HUES64 (cell line): ENCODE results near the gene GALNT10.

Experiments used
- H3K27ac ChIP-seq: 2 replicates; pipeline ENCODE4 v1.7.0; 2013; ENCODE audit warnings: low read depth, low read length, inconsistent platforms
- H3K27me3 ChIP-seq: 2 replicates; pipeline ENCODE4 v1.6.1; 2013; ENCODE audit warnings: mild to moderate bottlenecking, low read length; ENCODE audit not compliant: insufficient read depth
- H3K36me3 ChIP-seq: 2 replicates; pipeline ENCODE4 v1.6.1; 2013; ENCODE audit warnings: mild to moderate bottlenecking, low read length; ENCODE audit not compliant: insufficient read depth
- H3K4me1 ChIP-seq: 2 replicates; pipeline ENCODE4 v1.6.1; 2013; ENCODE audit warnings: mild to moderate bottlenecking, low read length, moderate library complexity; ENCODE audit not compliant: insufficient read depth
- H3K4me3 ChIP-seq: 2 replicates; pipeline ENCODE4 v1.5.1; 2013; ENCODE audit warnings: mild to moderate bottlenecking, low read length, moderate library complexity
- H3K9ac ChIP-seq: 2 replicates; pipeline ENCODE4 v1.6.1; 2013; ENCODE audit warnings: mild to moderate bottlenecking, low read depth, low read length
- H3K9me3 ChIP-seq: 2 replicates; pipeline ENCODE4 v1.6.1; 2013; ENCODE audit warnings: low read depth, low read length; ENCODE audit not compliant: insufficient read depth
- WGBS: fragments of 150-250, 120-280 bp; methylation state at CpG from one replicate; pipeline ENCODE4 v1.1.7; 2013; ENCODE audit warnings: missing lambda C conversion rate; 5-methylcytosine and 5-hydroxymethylcytosine counted together

The GALNT10 gene

DNA sequence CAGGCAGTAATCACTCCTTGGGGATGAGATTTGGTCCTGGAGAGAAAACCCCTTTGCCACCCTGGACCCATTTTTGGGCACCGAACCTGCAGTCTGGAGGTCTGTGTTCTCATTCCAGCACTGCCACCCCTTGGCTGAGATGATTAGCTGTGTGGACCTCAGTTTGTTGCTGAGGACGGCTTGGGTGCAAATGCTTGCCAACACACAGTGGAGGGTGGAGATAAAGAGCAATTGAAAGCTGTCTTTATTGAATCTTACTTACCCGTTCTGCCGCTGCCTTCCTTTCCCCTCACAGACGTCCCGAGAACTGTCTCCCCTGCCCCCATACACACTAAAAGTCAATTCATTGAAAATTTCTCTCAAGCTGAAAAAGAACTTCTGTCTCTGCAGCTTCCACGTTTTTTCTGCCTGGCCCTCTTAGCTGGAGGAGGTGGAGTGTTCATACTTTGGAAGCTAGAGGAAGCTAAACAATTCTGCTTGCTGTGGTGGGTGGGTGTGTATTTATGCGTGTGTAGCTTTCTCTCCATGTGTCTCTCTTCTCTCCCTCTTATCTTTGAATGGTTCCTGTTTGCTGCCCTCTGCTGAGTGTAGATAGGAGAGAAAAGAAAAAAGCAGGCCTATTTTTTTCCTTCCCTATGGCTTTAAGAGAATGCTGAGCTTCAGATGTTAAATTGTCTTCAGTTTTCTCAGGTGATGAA, 6.6 kb downstream of the GALNT10 start:
- peaks cover 2% of the 10 kb centered on the region for H3K27me3 ChIP-seq
- WGBS = 51% methylated on average over 8 of the region's 8 CpGs
- H3K9ac ChIP-seq = no peak overlapping the region
- H3K27ac ChIP-seq = no peak overlapping the region
- H3K9me3 ChIP-seq = no peaks in the 10 kb centered on the region
- no peaks in the 10 kb centered on the region for H3K36me3 ChIP-seq
- H3K4me1 ChIP-seq = peaks cover 36% of the 10 kb centered on the region
- no peak overlapping the region for H3K4me3 ChIP-seq

- 90% methylated on average over 8 of the region's 8 CpGs for WGBS
- no peak overlapping the region for H3K9ac ChIP-seq
- H3K9me3 ChIP-seq = no peaks in the 10 kb centered on the region
- H3K27me3 ChIP-seq = no peaks in the 10 kb centered on the region
- no peak overlapping the region for H3K27ac ChIP-seq
- no peak overlapping the region for H3K4me3 ChIP-seq
- no peaks in the 10 kb centered on the region for H3K36me3 ChIP-seq
- H3K4me1 ChIP-seq = peaks cover 42% of the 10 kb centered on the region
These were observed 7.4 kb downstream of the GALNT10 start for GRCh38 chr5:154197801-154198491.

GRCh38 chr5:154198611-154199230, 8.2 kb downstream of the GALNT10 start:
- no peak overlapping the region for H3K27ac ChIP-seq
- H3K27me3 ChIP-seq = no peaks in the 10 kb centered on the region
- H3K4me1 ChIP-seq = peaks cover 38% of the 10 kb centered on the region
- H3K9ac ChIP-seq = no peak overlapping the region
- no peaks in the 10 kb centered on the region for H3K36me3 ChIP-seq
- 69% methylated on average over 4 of the region's 4 CpGs for WGBS
- no peaks in the 10 kb centered on the region for H3K9me3 ChIP-seq
- no peak overlapping the region for H3K4me3 ChIP-seq

DNA sequence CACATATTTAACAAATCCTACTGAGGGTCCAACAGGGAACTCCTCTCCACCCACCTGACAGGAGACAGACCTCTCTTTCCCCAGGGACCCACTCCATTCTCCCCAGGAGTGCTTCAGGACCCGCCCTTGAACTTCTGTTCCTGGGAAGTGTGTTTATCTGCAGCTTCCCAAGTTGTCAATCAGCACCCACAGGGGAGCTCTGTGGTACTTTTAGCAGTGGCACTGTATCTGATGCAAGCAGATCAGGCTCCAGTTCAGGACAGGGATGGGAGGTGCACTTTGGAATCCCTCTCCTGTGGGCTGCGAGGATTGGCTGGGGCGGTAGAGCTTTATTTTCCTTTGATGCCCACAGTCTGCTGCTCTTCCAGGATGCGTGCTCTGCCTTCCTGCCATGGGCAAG, 8.7 kb downstream of the GALNT10 start:
- Histone ChIP-seq H3K9ac (no peak overlapping the region), H3K4me1 (peaks cover 33% of the 10 kb centered on the region), H3K4me3 (no peak overlapping the region), H3K9me3 (no peaks in the 10 kb centered on the region), H3K27ac (no peak overlapping the region), H3K27me3 (no peaks in the 10 kb centered on the region), H3K36me3 (no peaks in the 10 kb centered on the region)
- 93% methylated on average over 4 of the region's 4 CpGs for WGBS

DNA sequence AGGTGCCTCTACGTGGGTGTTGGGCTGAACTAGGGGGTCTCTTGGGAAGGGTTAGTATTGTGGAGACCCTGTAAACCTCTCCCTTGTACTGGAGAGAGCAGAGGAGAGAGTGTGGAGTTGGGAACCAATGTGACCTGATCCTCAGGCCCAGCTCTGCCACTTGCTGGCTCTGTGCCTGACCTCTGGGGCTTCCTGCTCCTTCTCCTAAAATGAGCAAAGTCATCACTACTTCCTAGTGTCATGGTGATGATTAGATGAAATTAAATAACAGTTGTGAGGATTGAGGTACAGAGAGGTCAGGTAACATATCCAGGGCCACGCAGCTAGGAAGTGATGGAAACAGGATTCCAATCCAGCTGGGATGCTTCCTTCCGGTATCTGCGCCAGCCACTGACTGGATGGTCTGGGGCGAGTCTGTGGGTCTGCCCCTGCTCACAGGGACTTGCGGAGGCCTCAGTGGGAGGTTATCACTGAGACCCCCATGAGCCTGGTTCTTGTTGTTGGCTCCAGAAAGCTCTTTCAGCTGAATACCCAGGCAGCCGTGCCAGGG, 9.2 kb downstream of the GALNT10 start:
- WGBS = 94% methylated on average over 7 of the region's 7 CpGs
- Histone ChIP-seq H3K9ac (no peak overlapping the region), H3K4me3 (no peak overlapping the region), H3K4me1 (peaks cover 29% of the 10 kb centered on the region), H3K27ac (no peak overlapping the region), H3K27me3 (no peaks in the 10 kb centered on the region), H3K36me3 (no peaks in the 10 kb centered on the region), H3K9me3 (no peaks in the 10 kb centered on the region)

DNA sequence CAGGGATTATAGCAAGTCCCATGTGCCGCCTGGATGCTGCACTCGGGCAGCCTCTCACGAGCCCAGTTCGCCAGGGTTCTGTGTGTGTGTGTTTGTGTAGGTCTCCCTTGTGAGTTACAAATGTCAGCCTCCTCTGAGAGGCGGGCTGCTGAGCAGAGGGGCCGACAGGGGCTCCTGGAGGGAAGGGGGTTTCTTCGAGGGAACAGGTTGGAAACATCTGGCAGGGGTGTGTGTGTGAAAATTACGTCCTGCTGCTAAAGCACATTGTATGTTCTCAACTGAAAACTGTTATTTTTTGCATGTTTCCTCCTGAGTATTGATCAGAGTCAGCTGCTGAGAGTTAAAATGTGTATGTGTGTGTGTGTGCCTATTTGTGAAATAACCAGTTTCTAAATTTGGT, 9.7 kb downstream of the GALNT10 start:
- Histone ChIP-seq H3K4me3 (no peak overlapping the region), H3K36me3 (no peaks in the 10 kb centered on the region), H3K9ac (no peak overlapping the region), H3K27me3 (no peaks in the 10 kb centered on the region), H3K4me1 (peaks cover 25% of the 10 kb centered on the region), H3K9me3 (no peaks in the 10 kb centered on the region), H3K27ac (no peak overlapping the region)
- WGBS = 87% methylated on average over 8 of the region's 8 CpGs

DNA sequence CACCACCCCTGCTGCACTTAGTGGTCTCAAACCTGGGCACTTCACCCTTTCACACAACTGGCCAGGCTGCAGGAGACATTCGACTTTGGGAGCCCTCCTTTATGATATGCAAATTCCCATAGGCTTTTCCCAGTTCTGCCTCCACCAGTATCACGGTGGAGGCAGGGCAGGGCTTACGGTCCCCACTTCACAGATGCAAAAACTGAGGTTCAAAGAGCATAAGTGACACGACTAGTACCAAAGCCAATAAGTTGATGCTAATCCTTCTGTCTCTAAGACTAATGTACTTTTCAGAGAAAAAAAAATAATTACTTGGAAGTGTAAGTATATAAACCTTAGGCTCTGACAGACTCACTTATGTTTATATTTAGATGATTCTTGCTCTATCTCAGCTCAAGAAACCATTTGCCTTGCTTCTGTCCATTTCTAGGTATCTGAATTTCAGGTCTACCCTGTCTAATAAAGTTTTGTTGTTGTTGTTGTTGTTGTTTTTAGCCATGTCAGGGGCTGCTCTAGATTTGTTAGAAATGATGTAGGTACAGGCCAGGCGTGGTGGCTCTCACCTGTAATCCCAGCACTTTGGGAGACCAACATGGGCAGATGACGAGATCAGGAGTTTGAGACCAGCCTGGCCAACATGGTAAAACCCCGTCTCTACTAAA, 10.7 kb downstream of the GALNT10 start:
- 81% methylated on average over 7 of the region's 7 CpGs for WGBS
- Histone ChIP-seq H3K9me3 (no peaks in the 10 kb centered on the region), H3K36me3 (no peaks in the 10 kb centered on the region), H3K27ac (no peak overlapping the region), H3K4me1 (peaks cover 24% of the 10 kb centered on the region), H3K4me3 (no peak overlapping the region), H3K9ac (no peak overlapping the region), H3K27me3 (no peaks in the 10 kb centered on the region)

DNA sequence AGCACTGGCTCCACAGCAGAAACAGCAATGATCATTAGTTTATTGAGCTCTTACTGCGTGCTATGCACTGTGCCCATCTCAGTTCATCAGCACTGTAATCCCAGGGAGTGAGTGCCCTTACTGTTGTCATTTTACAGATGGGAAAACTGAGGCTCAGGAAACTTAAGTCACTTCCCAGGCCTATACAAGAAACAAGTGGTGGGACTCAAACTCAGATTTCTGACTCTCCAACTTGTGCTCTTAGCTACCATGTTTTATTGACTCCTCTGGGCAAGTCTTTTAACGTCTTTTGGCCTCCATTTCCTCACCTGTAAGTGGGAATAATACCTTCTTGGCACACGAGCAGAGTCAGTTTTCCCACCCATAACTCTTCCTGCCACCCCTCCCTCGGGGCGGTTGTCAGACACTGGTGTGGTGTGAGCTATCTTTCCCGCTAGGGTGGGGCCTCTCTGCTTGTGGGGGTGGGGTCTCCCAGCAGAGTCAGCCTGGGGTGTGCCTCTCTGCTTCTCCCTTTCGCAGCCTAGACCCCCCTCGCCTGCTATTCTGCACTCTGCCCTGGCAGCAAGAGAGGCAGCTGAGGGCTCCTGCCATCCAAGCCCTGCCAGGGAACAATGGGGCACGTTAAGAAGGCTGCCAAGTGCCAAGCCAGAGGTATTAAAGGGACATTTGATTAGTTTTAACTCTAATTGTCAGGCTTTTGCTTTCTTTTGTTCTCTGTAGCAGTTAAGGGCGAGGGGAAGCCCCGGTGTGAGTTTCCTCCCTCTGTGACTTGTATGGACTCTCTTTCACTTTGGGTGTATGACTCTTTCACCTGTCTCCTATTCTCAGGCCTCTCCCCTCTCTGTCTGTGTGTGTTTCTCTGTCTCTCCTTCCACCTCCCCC, 12.1 kb downstream of the GALNT10 start:
- H3K27ac ChIP-seq = no peak overlapping the region
- no peaks in the 10 kb centered on the region for H3K27me3 ChIP-seq
- peaks cover 11% of the 10 kb centered on the region; the same call in 1 of the 2 replicates for H3K4me1 ChIP-seq
- no peaks in the 10 kb centered on the region for H3K36me3 ChIP-seq
- no peak overlapping the region for H3K4me3 ChIP-seq
- H3K9me3 ChIP-seq = no peaks in the 10 kb centered on the region
- H3K9ac ChIP-seq = no peak overlapping the region
- WGBS = 55% methylated on average over 9 of the region's 11 CpGs

- peaks cover 8% of the 10 kb centered on the region; the same call in 1 of the 2 replicates for H3K4me1 ChIP-seq
- no peaks in the 10 kb centered on the region for H3K36me3 ChIP-seq
- 89% methylated on average over 4 of the region's 4 CpGs for WGBS
- H3K4me3 ChIP-seq = no peak overlapping the region
- H3K9ac ChIP-seq = no peak overlapping the region
- H3K9me3 ChIP-seq = no peaks in the 10 kb centered on the region
- no peaks in the 10 kb centered on the region for H3K27me3 ChIP-seq
- H3K27ac ChIP-seq = no peak overlapping the region
These were observed 13.5 kb downstream of the GALNT10 start for GRCh38 chr5:154203798-154204578.
